Myocyte (in vitro differentiated cells): ENCODE results near the gene MED16. TPM values are rescaled to one million over a fixed set of nuclear protein-coding genes. Genes with fewer than 3 reads are reported as not detected.
"Not testable (repeated sequence)": the region's sequence is repeated elsewhere in the genome, so short reads cannot be mapped to it uniquely, and the experiment has no call there.

Experiments
- DNase-seq: peaks from one replicate; pipeline ENCODE4 v3.0.0-alpha.2; 2012; ENCODE audit warnings: low read depth
- total RNA-seq: library from RNA; depleted of rRNA; stranded (reverse); fragments of >200 nt; gene quantifications from 2 replicates; pipeline ENCODE4 v1.2.3, GENCODE V29; 2014

The MED16 gene
- total RNA-seq, 1 donor from 2014 or later = 27.7 TPM

DNA sequence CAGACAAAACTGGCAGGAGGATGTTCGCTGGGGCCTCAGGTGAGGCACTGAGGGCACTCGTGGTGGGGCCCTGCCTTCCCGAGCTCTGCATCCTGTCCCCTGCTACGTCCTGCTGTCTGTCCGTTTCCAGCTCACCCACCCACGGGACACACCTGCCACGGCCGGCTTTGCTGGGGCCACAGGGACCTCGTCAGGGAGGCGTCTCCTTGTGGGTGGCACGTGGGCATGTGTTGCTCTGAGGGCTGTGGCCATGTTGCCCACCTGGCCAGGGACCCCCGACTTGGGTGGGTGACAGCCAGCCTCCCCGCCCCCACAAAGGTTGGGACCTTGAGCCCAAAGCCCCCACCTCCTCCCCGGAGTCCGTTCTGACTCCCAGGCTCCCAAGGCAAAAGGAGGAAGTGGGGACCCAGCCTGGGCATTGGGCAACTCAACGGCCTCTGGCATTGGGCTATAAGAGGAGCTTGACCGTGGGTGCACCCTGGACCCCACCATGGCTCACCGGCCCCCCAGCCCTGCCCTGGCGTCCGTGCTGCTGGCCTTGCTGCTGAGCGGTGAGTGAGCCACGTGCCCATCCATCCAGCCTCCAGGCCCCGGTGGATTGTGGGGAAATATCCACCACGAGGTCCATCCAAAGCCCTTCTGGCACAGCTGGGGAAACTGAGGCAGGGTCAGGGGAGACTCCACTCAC is 52.3 kb downstream of the MED16 start, which contains the start of gene PRTN3:
PRTN3 (plus strand) TSS at position 481 of the 688 bp plus-strand sequence; CDS start at position 491, 10 bp downstream.
- DNase-seq = no peak

DNA sequence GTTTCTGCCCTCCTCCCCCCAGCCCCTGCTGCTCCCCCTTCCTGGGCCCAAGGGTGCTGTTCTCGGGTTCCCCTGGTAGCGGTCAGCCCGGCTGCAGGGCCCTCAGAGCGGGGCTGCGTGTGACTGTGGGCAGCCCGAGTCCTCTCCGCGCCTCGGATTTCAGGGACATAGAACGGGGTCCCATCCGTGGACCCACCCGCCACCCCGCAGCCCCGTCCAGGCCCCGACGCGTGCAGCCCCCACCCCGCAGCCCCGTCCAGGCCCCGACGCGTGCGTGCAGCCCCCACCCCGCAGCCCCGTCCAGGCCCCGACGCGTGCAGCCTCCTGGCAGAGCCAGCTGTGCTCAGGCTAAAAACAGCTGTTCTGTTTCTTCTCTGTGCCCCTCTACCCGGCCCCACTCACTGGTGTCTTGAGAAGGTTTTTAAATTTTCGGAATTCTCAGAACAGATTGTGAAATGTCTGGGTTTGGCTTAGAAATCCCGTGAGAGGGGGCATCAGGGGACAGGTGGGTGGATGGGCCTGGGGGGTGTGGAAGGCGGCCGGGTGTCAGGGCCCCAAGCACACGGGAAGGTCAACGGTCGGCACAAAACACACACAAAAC is 57.7 kb downstream of the MED16 start:
- DNase-seq = peak; percentile 42

DNA sequence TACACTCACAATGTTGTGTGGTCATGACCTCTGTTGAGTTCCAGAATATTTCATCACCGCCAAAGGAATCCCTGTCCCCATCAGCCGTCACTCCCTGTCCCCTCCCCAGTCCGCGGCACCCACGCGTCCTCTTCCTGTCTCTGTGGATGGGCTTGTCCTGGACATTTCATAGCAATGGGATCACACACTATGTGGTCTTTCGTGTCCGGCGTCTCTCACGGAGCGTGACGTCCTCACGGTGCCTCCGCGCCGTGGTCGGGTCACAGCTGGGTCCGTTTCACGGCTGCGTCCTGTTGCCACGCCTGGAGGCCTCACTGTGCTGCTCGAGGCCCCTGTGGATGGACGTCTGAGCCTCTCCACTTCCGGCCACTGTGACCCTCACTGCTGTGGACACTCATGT is 58.8 kb downstream of the MED16 start:
- no peak for DNase-seq

DNA sequence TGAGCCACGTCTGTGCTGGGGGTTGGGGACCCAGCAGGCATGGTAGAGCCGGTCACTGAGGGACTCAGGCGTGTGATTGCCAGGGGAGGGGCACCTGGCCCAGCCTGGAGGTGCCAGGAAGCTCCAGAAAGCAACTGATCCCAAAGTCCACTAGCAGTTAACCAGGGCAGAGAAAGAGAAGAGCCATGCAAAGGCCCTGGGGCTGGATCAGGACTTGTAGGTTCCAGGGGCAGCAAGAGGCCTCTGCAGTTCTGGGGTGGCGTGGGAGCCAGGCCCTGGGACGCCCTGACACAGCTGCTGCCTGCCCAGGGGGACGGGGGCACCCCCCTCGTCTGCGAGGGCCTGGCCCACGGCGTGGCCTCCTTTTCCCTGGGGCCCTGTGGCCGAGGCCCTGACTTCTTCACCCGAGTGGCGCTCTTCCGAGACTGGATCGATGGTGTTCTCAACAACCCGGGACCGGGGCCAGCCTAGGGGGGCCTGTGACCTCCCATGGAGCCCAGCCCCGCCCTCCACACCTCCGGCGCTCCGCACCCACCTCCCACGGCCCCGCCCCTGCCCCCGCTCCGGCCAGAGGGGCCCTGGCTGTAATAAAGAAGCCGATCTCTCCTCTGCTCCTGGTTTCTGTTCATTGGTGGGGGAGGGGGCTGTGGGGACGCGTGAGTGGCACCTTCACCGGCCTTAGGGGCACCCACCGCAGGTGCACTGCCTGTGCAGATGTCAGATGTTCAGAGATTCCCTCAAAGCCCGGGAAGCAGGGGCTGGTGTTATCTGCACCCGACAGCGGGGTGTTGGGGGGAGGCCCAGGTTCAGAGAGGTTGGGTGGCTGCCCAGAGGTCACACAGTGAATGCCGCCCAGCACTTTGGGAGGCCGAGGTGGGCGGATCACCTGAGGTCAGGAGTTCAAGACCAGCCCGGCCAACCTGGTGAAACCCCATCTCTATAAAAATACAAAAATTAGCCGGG is 61.3 kb downstream of the MED16 start:
- DNase-seq = no peak

DNA sequence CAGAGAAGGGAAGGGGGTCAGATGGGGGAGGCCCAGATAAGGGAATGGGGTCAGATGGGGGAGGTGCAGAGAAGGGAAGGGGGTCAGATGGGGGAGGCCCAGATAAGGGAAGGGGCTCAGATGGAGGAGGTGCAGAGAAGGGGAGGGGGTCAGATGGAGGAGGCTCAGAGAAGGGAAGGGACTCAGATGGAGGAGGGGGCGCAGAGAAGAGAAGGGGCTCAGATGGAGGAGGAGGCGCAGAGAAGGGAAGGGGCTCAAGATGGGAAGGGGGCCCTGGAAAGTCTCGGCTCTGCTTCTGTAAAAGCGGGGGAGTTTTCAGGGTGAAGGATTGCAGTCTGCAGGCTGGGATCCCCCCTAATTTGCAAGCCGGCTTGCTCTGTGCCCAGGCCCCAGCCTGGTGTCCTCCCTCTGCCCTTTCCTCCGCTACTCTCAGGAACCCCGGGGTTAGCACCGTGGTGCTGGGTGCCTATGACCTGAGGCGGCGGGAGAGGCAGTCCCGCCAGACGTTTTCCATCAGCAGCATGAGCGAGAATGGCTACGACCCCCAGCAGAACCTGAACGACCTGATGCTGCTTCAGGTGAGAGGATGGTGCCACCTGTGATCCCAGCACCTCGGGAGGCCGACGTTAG is 63.7 kb downstream of the MED16 start:
- no peak for DNase-seq

DNA sequence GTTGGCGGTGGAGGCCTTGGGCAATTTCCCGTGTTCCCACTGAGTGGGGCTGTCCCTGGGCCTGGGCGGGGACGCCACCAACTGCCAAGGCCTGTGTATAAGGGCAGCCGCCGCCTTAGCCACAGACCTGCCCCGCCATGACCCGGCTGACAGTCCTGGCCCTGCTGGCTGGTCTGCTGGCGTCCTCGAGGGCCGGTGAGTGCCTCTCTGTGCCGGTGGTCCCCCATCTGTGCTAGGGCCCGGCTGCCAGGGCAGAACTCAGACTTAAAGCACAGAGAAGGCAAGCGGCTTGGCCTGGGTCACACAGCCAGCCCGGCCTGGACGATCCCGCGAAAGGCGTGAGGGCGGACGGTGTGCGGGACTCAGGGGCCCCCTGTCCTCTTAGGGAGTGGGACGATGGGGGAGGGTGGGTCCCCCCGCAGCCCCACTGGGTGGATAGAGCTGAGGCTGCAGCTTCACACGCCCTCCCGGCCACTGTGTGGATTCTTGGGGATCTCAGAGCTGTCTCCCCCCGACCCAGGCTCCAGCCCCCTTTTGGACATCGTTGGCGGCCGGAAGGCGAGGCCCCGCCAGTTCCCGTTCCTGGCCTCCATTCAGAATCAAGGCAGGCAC is 65.2 kb downstream of the MED16 start, which contains the start of gene AZU1:
AZU1 (plus strand) TSS at position 128 of the 612 bp plus-strand sequence; CDS start at position 138, 10 bp downstream.
- DNase-seq = peak; percentile 30

DNA sequence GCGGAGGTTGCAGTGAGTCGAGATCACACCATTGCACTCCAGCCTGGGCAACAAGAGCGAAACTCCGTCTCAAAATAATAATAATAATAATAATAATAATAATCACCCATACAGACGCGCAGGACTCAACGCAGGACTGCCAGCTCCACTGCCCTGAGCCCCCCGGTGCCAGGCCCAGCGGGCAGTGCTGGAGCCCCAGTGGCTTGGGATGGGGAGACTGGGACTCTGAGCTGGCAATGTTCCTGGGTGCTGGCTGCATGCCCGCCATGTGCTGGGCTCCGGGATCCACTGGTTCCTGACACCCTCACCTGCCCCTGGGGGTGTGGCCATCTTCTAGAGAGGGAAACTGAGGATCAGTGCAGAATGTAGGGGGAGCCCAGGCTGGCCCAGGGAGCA is 65.7 kb downstream of the MED16 start:
- no peak for DNase-seq

DNA sequence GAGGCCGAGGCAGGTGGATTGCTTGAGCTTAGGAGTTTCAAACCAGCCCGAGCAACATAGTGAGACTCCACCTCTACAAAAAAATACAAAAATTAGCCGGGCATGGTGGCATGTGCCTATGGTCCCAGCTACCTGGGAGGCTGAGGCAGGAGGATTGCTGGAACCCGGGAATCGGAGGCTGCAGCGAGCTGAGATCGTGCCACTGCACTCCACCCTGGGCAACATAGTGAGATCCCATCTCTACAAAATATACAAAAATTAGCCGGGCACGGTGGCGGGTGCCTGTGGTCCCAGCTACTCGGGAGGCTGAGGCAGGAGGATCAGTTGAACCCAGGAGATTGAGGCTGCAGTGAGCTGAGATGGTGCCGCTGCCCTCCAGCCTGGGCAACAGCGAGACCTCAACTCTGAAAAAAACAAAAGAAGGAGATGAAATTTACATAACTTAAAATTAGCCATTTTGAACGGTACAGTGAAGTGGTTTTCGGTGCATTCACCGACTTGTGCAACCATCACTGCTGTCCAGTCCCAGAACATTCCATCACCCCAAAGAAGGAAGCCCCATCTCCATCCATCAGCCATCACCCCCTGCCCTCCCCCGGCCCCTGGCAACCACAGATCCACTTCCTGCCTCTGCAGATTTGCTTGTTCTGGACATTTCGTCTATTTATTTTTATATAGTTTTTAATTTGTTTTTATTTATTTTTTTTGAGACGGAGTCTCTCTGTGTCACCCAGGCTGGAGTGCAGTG is 66.9 kb downstream of the MED16 start:
- DNase-seq = no peak

DNA sequence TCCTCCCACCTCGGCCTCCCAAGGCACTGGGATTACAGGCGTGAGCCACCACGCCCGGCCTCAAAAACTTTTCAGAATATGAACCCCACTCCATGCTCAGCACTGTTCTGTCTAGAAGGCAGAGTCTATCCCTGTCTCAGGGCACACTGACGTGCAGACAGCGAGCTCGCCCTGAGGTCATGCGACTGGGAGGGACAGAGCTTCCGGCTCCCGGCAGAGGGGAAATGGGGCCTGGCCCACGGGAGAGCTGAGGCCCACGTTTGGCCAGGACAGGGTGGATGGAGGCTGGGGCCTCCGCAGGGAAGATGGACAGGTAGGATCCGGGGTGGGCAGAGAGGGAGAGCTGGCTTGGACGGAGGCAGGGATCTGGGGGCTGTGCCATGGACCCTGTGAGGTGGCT is 68.1 kb downstream of the MED16 start:
- no peak for DNase-seq

DNA sequence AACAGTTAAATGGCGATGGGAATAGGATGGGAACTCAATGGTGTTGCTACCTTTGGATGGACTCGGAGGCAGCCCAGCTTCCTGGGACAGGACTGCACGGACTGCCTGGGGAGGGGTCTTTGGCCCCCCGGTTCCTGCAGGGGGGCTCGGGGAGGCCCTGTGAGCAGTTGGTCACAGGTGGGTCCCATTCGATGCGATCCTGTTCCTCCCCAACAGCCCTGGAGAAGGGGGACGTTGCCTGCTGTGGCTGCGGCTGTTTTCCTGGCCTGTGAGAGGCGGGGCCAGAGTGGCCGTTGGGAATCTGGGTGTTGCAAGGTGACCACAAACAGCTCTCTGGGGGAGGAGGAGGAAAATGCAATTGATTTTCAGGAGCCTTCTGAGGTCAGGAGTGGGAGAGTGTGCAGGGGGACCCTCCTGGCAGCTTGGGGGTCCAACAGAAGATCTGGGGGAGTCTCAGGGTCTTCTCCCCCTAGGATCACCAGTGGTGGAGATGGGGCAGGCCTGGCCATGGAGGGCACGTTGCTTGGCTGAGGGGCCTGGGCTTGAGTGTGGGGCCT is 69.3 kb downstream of the MED16 start:
- peak; percentile 37 for DNase-seq

DNA sequence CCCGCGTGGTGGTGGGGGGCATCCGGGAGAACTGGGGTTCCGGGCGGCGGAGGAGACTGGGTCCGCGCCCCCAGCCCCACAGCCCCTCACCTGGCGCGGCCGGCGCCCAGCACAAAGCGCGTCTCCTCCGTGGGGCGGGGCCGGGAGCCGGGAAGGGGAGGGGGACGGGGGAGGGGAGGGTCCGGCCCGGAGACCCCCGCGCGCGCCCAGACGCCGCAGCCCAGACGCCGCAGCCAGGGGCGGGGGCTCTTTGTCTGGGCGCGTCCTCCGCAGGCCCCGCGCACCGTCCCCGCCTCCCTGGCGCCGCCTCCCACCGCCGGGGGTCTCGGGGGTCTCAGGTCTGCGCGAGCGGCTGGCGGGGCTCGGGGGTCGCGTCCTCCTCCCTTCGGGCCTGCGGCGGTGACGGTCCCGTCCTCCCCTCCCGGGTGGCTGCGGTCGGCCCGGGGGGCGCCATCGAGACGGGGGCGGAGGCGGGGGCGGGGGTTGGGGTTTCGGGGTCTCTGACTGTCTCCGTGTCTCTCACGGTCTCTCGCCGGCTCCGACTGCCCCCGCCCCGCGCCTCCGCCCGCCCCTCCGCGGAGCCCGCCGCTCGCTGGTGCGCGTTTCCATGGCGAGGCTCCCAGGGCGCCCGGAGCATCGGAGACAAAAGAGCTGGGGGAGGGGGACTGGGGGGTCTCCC is 71.0 kb downstream of the MED16 start, which contains the start of gene PLPPR3:
PLPPR3 (minus strand) TSS at position 131 of the 679 bp plus-strand sequence. CDS start 396 bp downstream, outside the sequence.
- no peak for DNase-seq

DNA sequence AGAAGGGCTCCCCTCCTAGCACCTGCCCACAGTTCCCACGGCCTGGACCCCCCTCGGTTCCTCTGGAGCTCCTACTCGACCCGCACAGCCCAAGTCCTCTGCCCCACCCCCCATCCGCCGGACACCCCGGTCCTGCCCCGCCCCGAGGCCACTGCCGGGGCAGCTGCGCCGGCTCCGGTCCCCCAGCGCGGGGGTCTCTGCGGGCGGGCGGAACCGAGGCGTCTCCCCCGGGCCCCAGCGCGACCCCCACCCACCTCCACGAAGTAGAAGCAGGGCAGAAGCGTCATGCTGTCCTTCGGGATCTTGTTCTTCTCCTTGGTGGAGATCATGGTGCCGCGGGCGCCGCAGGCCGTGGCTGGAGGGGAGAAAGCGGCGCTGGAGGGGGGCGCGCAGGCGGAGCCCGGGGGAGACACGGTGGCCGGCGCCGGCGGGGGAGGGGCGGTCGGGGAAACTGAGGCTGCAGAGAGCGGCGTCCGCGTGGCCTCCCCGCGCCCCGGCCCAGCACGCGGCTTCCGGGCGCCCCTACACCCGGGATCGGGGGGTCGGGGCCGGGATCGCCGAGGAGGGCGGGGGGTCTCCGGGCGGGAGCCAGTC is 71.7 kb downstream of the MED16 start:
- DNase-seq = no peak

DNA sequence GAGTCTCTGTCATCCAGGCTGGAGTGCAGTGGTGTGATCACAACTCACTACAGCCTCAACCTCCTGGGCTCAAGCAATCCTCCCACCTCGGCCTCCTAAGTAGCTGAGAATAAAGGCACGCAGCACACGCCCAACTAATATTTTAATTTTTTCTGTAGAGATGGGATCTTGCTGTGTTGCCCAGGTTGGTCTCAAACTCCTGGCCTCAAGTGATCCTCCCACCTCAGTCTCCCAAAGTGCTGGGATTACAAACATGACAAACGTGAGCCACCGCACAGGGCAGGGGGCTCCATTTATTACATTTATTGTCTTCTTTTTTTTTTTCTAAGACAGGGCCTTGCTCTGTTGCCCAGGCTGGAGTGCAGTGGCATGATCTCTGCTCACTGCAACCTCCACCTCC is 72.8 kb downstream of the MED16 start:
- not testable (repeated sequence) for DNase-seq

Other genes with a start within 250 kb of the MED16 start
- gene RNF126, start 230.0 kb downstream of the MED16 start, total RNA-seq = 86.4 and 94.6 TPM in 2 replicates
- 157 and 175 TPM in 2 replicates for gene FSTL3, start 216.8 kb downstream of the MED16 start, total RNA-seq
- gene PRSS57, start 197.7 kb downstream of the MED16 start, total RNA-seq = not detected in 2 replicates
- 4.8 and 7.8 TPM in 2 replicates for gene PALM, start 184.3 kb downstream of the MED16 start, total RNA-seq
- 2.3 and 2.9 TPM in 2 replicates for gene MISP, start 142.1 kb downstream of the MED16 start, total RNA-seq
- 89.0 and 105 TPM in 2 replicates for gene PTBP1, start 95.7 kb downstream of the MED16 start, total RNA-seq
- gene PLPPR3, start 71.2 kb downstream of the MED16 start, total RNA-seq = 0.16 and 0.26 TPM in 2 replicates
- not detected in 2 replicates for gene AZU1, start 65.3 kb downstream of the MED16 start, total RNA-seq
- gene PRTN3, start 52.2 kb downstream of the MED16 start, total RNA-seq = not detected in 2 replicates
- gene ELANE, start 40.9 kb downstream of the MED16 start, total RNA-seq = not detected in 2 replicates
- gene CFD, start 33.5 kb downstream of the MED16 start, total RNA-seq = 0.16 and 0.57 TPM in 2 replicates
- gene RNU6-9, start 297 bp upstream of the MED16 start, total RNA-seq = not detected in 2 replicates
- gene R3HDM4, start 20.0 kb upstream of the MED16 start, total RNA-seq = 51.8 and 53.6 TPM in 2 replicates
- not detected in 2 replicates for gene KISS1R, start 24.1 kb upstream of the MED16 start, total RNA-seq
- 3.2 and 3.5 TPM in 2 replicates for gene ARID3A, start 32.8 kb upstream of the MED16 start, total RNA-seq
- 34.2 and 42.9 TPM in 2 replicates for gene WDR18, start 91.2 kb upstream of the MED16 start, total RNA-seq
- gene GRIN3B, start 107.2 kb upstream of the MED16 start, total RNA-seq = 0.05 and 0.16 TPM in 2 replicates
- 182 and 198 TPM in 2 replicates for gene TMEM259, start 127.9 kb upstream of the MED16 start, total RNA-seq
- not detected in 2 replicates for gene RNU6-2, start 128.3 kb upstream of the MED16 start, total RNA-seq
- 88.1 and 92.4 TPM in 2 replicates for gene CNN2, start 133.4 kb upstream of the MED16 start, total RNA-seq
- 41.9 and 43.0 TPM in 2 replicates for gene ABCA7, start 146.9 kb upstream of the MED16 start, total RNA-seq
- gene ARHGAP45, start 174.0 kb upstream of the MED16 start, total RNA-seq = 0.21 and 0.68 TPM in 2 replicates
- gene POLR2E, start 202.2 kb upstream of the MED16 start, total RNA-seq = 213 and 240 TPM in 2 replicates
- 475 and 493 TPM in 2 replicates for gene GPX4, start 210.8 kb upstream of the MED16 start, total RNA-seq